GM10266 (cell line): ENCODE data around the gene IL32.
"Not testable (repeated sequence)": the region's sequence is repeated elsewhere in the genome, so short reads cannot be mapped to it uniquely, and the experiment has no call there.

Experiments used
- DNase-seq: peaks from one replicate; pipeline ENCODE4 v3.0.0; 2012; ENCODE audit errors: extremely low spot score
- CTCF ChIP-seq: IDR thresholded peaks from 2 replicates; pipeline ENCODE4 v1.5.1; 2012; ENCODE audit warnings: mild to moderate bottlenecking, low read depth; ENCODE audit not compliant: control insufficient read depth, insufficient read depth; ENCODE audit errors: missing control alignments

Gene IL32

GRCh38 chr16:3070608-3071111 lies 5.2 kb downstream of the IL32 start:
- TF ChIP-seq CTCF, result no peak
- no peak for DNase-seq

- TF ChIP-seq CTCF, result no peak
- no peak for DNase-seq
These were observed 6.2 kb downstream of the IL32 start for GRCh38 chr16:3071655-3072054.

DNA sequence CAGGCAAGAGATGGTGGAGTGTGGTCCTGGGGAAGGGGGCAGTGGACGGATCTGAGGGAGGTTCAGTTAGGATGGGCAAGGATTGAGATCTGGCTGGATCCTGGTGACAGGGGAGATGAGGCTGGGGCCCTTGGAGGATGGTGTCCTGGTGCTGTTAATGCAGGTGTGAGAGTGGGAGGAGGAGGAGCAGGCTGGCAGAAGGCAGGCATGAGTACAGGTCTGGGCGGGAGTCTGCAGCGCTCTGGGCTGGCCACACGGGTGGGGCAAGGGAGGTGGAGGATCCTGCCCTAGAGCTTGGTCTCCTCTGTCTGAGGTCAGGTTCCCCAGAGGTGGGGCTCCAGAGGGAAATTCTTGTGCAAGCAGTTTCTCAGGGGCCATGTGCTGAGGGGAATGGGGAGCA lies 6.7 kb downstream of the IL32 start:
- DNase-seq, result not testable (repeated sequence)

DNA sequence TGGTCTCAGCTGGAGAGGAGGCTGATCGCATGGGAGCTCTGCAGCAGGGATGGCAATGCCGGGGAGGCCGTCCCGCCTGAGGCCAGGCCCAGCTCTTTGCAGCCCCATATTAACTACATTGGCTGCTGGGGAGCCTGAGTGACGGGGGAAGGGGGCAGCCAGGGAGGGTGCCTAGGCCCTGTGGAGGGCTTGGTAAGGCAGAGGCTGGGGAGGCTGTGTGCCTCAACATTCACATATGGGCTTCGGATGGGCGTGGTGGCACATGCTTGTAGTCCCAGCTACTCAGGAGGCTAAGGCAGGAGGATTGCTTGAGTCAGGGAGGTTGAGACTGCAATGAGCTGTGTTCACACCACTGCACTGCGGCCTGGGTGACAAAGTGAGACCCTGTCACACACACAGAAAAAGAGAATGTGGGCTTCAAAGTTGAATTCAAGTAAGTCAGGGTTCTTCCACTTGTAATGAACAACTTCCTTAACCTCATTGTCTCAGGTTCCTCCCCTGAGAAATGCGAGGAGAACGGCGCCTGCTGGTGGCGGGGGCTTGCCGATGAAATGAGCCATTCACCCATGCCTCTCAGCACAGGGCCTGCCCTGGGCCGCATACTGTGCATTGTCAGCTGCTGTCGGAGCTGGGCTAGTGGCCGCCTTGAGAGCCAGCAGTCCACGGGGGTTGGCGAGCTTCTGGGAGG lies 7.3 kb downstream of the IL32 start:
- DNase-seq, result not testable (repeated sequence)

DNA sequence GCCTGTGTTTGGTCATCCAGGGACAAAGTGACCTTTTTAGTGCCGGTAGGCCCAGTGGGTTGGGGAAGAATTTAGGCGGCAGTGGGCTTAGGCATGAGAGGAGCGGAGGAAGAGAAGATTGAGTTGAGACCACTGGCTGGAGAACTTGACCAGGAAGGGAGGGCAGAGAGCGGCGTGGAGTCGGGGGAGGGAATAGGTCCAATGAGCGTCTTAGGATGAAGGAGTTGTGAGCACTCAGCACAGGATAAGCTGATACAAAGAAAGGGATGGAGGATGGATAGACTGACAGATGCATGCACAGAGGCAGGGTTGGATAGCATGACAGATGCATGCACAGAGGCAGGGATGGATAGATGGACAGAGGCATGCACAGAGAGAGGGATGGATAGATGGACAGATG lies 8.0 kb downstream of the IL32 start:
- no peak for TF ChIP-seq CTCF
- no peak for DNase-seq

- peak; percentile 74 for DNase-seq
- TF ChIP-seq CTCF, result no peak
These were observed 9.6 kb downstream of the IL32 start for GRCh38 chr16:3074860-3075522.

GRCh38 chr16:3075523-3075915 lies 10.1 kb downstream of the IL32 start:
- DNase-seq, result no peak
- TF ChIP-seq CTCF, result no peak

DNA sequence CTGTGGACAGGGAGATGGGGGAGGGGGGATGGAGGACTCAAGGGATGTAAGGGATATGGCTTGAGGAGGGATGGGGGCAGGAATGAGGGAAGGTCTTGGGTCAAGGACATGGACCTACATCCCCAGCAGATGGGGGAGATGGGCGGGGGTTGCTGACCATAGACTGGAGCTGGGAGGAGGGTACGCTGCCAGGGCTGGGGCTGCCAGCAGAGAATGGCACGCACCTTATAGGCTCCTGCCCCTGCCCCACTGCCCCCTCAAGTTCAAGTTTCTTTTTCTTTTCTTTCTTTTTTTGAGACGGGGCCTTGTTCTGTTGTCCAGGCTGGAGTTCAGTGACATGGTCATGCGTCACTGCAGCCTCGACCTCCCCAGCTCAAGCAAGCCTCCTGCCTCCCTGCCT lies 10.5 kb downstream of the IL32 start:
- not testable (repeated sequence) for DNase-seq

GRCh38 chr16:3076577-3076976 lies 11.1 kb downstream of the IL32 start:
- TF ChIP-seq CTCF, result peak; percentile 24
- DNase-seq, result no peak
